Measurements from ENCODE around the gene TRABD.

Gene TRABD

GRCh38 chr22:50173311-50173982 is 12.3 kb upstream of the TRABD start:
- 91% methylated on average over 26 of the region's 26 CpGs for WGBS
- H3K27me3 ChIP-seq (ENCODE audit: control insufficient read depth in 1 of 2, insufficient read depth in 1 of 2, low read length in 2 of 2), result peaks cover 21 to 59% of the 10 kb centered on the region in 2 experiments
- no peak overlapping the region for H2AFZ ChIP-seq (ENCODE audit: low read depth, low read length)
- H2BK5ac ChIP-seq (ENCODE audit: low read depth, low read length, poor library complexity, severe bottlenecking), result no peak overlapping the region
- no peak overlapping the region for H3K18ac ChIP-seq (ENCODE audit: low read depth in 1 of 2, low read length in 2 of 2)
- no peak overlapping the region for H2BK120ac ChIP-seq (ENCODE audit: low read depth, low read length)
- H3K4me2 ChIP-seq (ENCODE audit: low read length, poor library complexity, severe bottlenecking), result no peak overlapping the region
- no peak for DNase-seq
- H3K9me3 ChIP-seq (ENCODE audit: control insufficient read depth, low read length), result peaks cover 3% of the 10 kb centered on the region
- peaks cover 12% of the 10 kb centered on the region for H3K4me1 ChIP-seq (ENCODE audit: control insufficient read depth, insufficient read depth, low read depth, low read length)
- H3K4ac ChIP-seq (ENCODE audit: low read depth in 1 of 2, low read length in 2 of 2), result no peak overlapping the region
- H3K9ac ChIP-seq (ENCODE audit: low read length), result no peak overlapping the region
- H3K36me3 ChIP-seq (ENCODE audit: control insufficient read depth in 1 of 2, insufficient read depth in 2 of 2, low read depth in 1 of 2, low read length in 2 of 2), result no peaks in the 10 kb centered on the region
- H3K27ac ChIP-seq (ENCODE audit: low read length, poor library complexity, severe bottlenecking), result no peak overlapping the region
- no peak overlapping the region for H2BK12ac ChIP-seq (ENCODE audit: low read length in 2 of 2)
- no peak overlapping the region for H4K91ac ChIP-seq (ENCODE audit: low read length)
- H3K4me3 ChIP-seq (ENCODE audit: insufficient read depth in 1 of 2, low read depth in 1 of 2, low read length in 2 of 2), result no peak overlapping the region
- no peak overlapping the region for H2BK15ac ChIP-seq (ENCODE audit: low read depth, poor library complexity, severe bottlenecking)
- H2AK5ac ChIP-seq (ENCODE audit: low read length, severe bottlenecking), result no peak overlapping the region
- H4K8ac ChIP-seq (ENCODE audit: low read length), result no peak overlapping the region
- no peak overlapping the region for H3K23ac ChIP-seq (ENCODE audit: low read length in 2 of 2)
- no peak overlapping the region for H3K14ac ChIP-seq (ENCODE audit: low read length in 2 of 2)
- H3K79me1 ChIP-seq (replicated peaks; ENCODE audit: low read length, poor library complexity, severe bottlenecking), result no peaks in the 10 kb centered on the region

GRCh38 chr22:50173983-50174355 is 11.7 kb upstream of the TRABD start:
- Histone ChIP-seq H3K9ac (ENCODE audit: low read length) (no peak overlapping the region), H3K4me2 (ENCODE audit: low read length, poor library complexity, severe bottlenecking) (no peak overlapping the region), H3K4me1 (ENCODE audit: control insufficient read depth, insufficient read depth, low read depth, low read length) (peaks cover 11% of the 10 kb centered on the region), H3K79me1 (replicated peaks; ENCODE audit: low read length, poor library complexity, severe bottlenecking) (no peaks in the 10 kb centered on the region), H2AK5ac (ENCODE audit: low read length, severe bottlenecking) (no peak overlapping the region), H3K4ac (ENCODE audit: low read depth in 1 of 2, low read length in 2 of 2) (no peak overlapping the region), H3K36me3 (ENCODE audit: control insufficient read depth in 1 of 2, insufficient read depth in 2 of 2, low read depth in 1 of 2, low read length in 2 of 2) (no peaks in the 10 kb centered on the region), H4K8ac (ENCODE audit: low read length) (no peak overlapping the region), H2BK120ac (ENCODE audit: low read depth, low read length) (no peak overlapping the region), H2AFZ (ENCODE audit: low read depth, low read length) (no peak overlapping the region), H3K18ac (ENCODE audit: low read depth in 1 of 2, low read length in 2 of 2) (no peak overlapping the region), H3K4me3 (ENCODE audit: insufficient read depth in 1 of 2, low read depth in 1 of 2, low read length in 2 of 2) (no peak overlapping the region), H3K23ac (ENCODE audit: low read length in 2 of 2) (no peak overlapping the region), H2BK12ac (ENCODE audit: low read length in 2 of 2) (no peak overlapping the region), H3K27me3 (ENCODE audit: control insufficient read depth in 1 of 2, insufficient read depth in 1 of 2, low read length in 2 of 2) (peaks cover 17 to 60% of the 10 kb centered on the region in 2 experiments), H3K27ac (ENCODE audit: low read length, poor library complexity, severe bottlenecking) (no peak overlapping the region), H2BK5ac (ENCODE audit: low read depth, low read length, poor library complexity, severe bottlenecking) (no peak overlapping the region), H3K14ac (ENCODE audit: low read length in 2 of 2) (no peak overlapping the region), H2BK15ac (ENCODE audit: low read depth, poor library complexity, severe bottlenecking) (no peak overlapping the region), H4K91ac (ENCODE audit: low read length) (no peak overlapping the region), H3K9me3 (ENCODE audit: control insufficient read depth, low read length) (peaks cover 3% of the 10 kb centered on the region)
- DNase-seq, result no peak
- WGBS, result 92% methylated on average over 6 of the region's 6 CpGs

GRCh38 chr22:50174382-50175190 is 11.1 kb upstream of the TRABD start:
- no peak overlapping the region for H2BK5ac ChIP-seq (ENCODE audit: low read depth, low read length, poor library complexity, severe bottlenecking)
- H3K14ac ChIP-seq (ENCODE audit: low read length in 2 of 2), result no peak overlapping the region
- no peak overlapping the region for H3K9ac ChIP-seq (ENCODE audit: low read length)
- no peaks in the 10 kb centered on the region for H3K36me3 ChIP-seq (ENCODE audit: control insufficient read depth in 1 of 2, insufficient read depth in 2 of 2, low read depth in 1 of 2, low read length in 2 of 2)
- H2BK120ac ChIP-seq (ENCODE audit: low read depth, low read length), result no peak overlapping the region
- H4K91ac ChIP-seq (ENCODE audit: low read length), result no peak overlapping the region
- no peak overlapping the region for H3K4me2 ChIP-seq (ENCODE audit: low read length, poor library complexity, severe bottlenecking)
- H2BK12ac ChIP-seq (ENCODE audit: low read length in 2 of 2), result no peak overlapping the region
- WGBS, result 90% methylated on average over 27 of the region's 27 CpGs
- H3K23ac ChIP-seq (ENCODE audit: low read length in 2 of 2), result no peak overlapping the region
- H3K4me1 ChIP-seq (ENCODE audit: control insufficient read depth, insufficient read depth, low read depth, low read length), result peaks cover 7% of the 10 kb centered on the region
- no peak overlapping the region for H3K4ac ChIP-seq (ENCODE audit: low read depth in 1 of 2, low read length in 2 of 2)
- H3K79me1 ChIP-seq (replicated peaks; ENCODE audit: low read length, poor library complexity, severe bottlenecking), result no peaks in the 10 kb centered on the region
- H2BK15ac ChIP-seq (ENCODE audit: low read depth, poor library complexity, severe bottlenecking), result no peak overlapping the region
- no peak overlapping the region for H3K18ac ChIP-seq (ENCODE audit: low read depth in 1 of 2, low read length in 2 of 2)
- H3K27me3 ChIP-seq (ENCODE audit: control insufficient read depth in 1 of 2, insufficient read depth in 1 of 2, low read length in 2 of 2), result peaks cover 12 to 61% of the 10 kb centered on the region in 2 experiments
- H4K8ac ChIP-seq (ENCODE audit: low read length), result no peak overlapping the region
- no peak overlapping the region for H2AK5ac ChIP-seq (ENCODE audit: low read length, severe bottlenecking)
- no peak overlapping the region for H3K27ac ChIP-seq (ENCODE audit: low read length, poor library complexity, severe bottlenecking)
- DNase-seq, result no peak
- H2AFZ ChIP-seq (ENCODE audit: low read depth, low read length), result no peak overlapping the region
- peaks cover 3% of the 10 kb centered on the region for H3K9me3 ChIP-seq (ENCODE audit: control insufficient read depth, low read length)
- no peak overlapping the region for H3K4me3 ChIP-seq (ENCODE audit: insufficient read depth in 1 of 2, low read depth in 1 of 2, low read length in 2 of 2)

GRCh38 chr22:50175191-50175461 is 10.6 kb upstream of the TRABD start:
- Histone ChIP-seq H4K8ac (ENCODE audit: low read length) (no peak overlapping the region), H2BK15ac (ENCODE audit: low read depth, poor library complexity, severe bottlenecking) (no peak overlapping the region), H2AK5ac (ENCODE audit: low read length, severe bottlenecking) (no peak overlapping the region), H3K23ac (ENCODE audit: low read length in 2 of 2) (no peak overlapping the region), H3K4me2 (ENCODE audit: low read length, poor library complexity, severe bottlenecking) (no peak overlapping the region), H2BK5ac (ENCODE audit: low read depth, low read length, poor library complexity, severe bottlenecking) (no peak overlapping the region), H3K36me3 (ENCODE audit: control insufficient read depth in 1 of 2, insufficient read depth in 2 of 2, low read depth in 1 of 2, low read length in 2 of 2) (no peaks in the 10 kb centered on the region), H2AFZ (ENCODE audit: low read depth, low read length) (no peak overlapping the region), H2BK12ac (ENCODE audit: low read length in 2 of 2) (no peak overlapping the region), H3K4ac (ENCODE audit: low read depth in 1 of 2, low read length in 2 of 2) (no peak overlapping the region), H3K9ac (ENCODE audit: low read length) (no peak overlapping the region), H3K9me3 (ENCODE audit: control insufficient read depth, low read length) (peaks cover 3% of the 10 kb centered on the region), H3K4me1 (ENCODE audit: control insufficient read depth, insufficient read depth, low read depth, low read length) (peaks cover 5% of the 10 kb centered on the region), H3K27me3 (ENCODE audit: control insufficient read depth in 1 of 2, insufficient read depth in 1 of 2, low read length in 2 of 2) (peaks cover 12 to 67% of the 10 kb centered on the region in 2 experiments), H3K18ac (ENCODE audit: low read depth in 1 of 2, low read length in 2 of 2) (no peak overlapping the region), H3K27ac (ENCODE audit: low read length, poor library complexity, severe bottlenecking) (no peak overlapping the region), H3K79me1 (replicated peaks; ENCODE audit: low read length, poor library complexity, severe bottlenecking) (no peaks in the 10 kb centered on the region), H3K4me3 (ENCODE audit: insufficient read depth in 1 of 2, low read depth in 1 of 2, low read length in 2 of 2) (no peak overlapping the region), H3K14ac (ENCODE audit: low read length in 2 of 2) (no peak overlapping the region), H4K91ac (ENCODE audit: low read length) (no peak overlapping the region), H2BK120ac (ENCODE audit: low read depth, low read length) (no peak overlapping the region)
- 93% methylated on average over 5 of the region's 6 CpGs for WGBS
- DNase-seq, result no peak

Data from mesenchymal stem cell (in vitro differentiated cells and primary cell).